K562 (cell line): ENCODE results near the gene CXCL5. TPM values are rescaled to one million over a fixed set of nuclear protein-coding genes. Genes with fewer than 3 reads are reported as not detected.

Source experiments
- ATAC-seq: fragments of 200-7000 bp; cut with Tn5 transposase; 3 replicates; pipeline ENCODE4 v1.9.1; 2020; ENCODE audit warnings: moderate library complexity
- BruUV-seq: library from RNA; stranded (reverse); fragments of 400-500 nt; replicated peaks from 2 replicates; lab custom pipeline; 2021; lab: Mats Ljungman, UMichigan
- CTCF ChIA-PET: fragments of 300-600 bp; formaldehyde crosslinking; extraction: SDS; loops from one replicate; lab custom pipeline; 2021; ENCODE audit warnings: low intra/inter-chr PET ratio; lab: Yijun Ruan, JAX
- POLR2A ChIA-PET: fragments of 300-600, 350-650 bp; sonication (Branson Sonifier 250); formaldehyde crosslinking; extraction: SDS; loops from one replicate; lab custom pipeline; 2021; ENCODE audit warnings: antibody characterized with exemption, inconsistent platforms; lab: Yijun Ruan, JAX
- DNase-seq, 4 experiments: peaks; one replicate each; pipeline versions ENCODE4 v3.0.0 to v3.0.0-alpha.2; 2011 to 2018; ENCODE audit warnings: low spot score in 3 of 4, mixed read lengths in 3 of 4; ENCODE audit errors: extremely low read depth in 1 of 4
- FAIRE-seq: peaks from 2 replicates; lab custom pipeline; 2011; peaks lifted over from hg19 to GRCh38; lab: Jason Lieb, UNC
- H2AFZ ChIP-seq: 2 replicates; pipeline ENCODE4 v1.6.0; 2011; ENCODE audit warnings: low read depth, low read length, control low read depth, inconsistent platforms
- H3K27ac ChIP-seq: fragments of 200-600 bp; 3 replicates; pipeline ENCODE4 v1.8.0; 2011; ENCODE audit warnings: low read depth, mild to moderate bottlenecking, control low read depth, inconsistent platforms, low read length, moderate library complexity, mixed read lengths; ENCODE audit errors: extremely low read depth
- H3K27me3 ChIP-seq, 2 experiments: fragments of 300-600 bp in 1 of 2; 2 replicates in 1 of 2; 3 replicates in 1 of 2; pipeline versions ENCODE4 v1.6.0 to v1.8.0; 2011; ENCODE audit warnings: inconsistent platforms in 2 of 2, low read length in 2 of 2, mild to moderate bottlenecking in 1 of 2, mixed read lengths in 1 of 2, moderate library complexity in 1 of 2; ENCODE audit not compliant: control insufficient read depth in 2 of 2, insufficient read depth in 2 of 2
- H3K36me3 ChIP-seq: fragments of 300-600 bp; 3 replicates; pipeline ENCODE4 v1.8.0; 2011; ENCODE audit warnings: mild to moderate bottlenecking, low read length, inconsistent platforms; ENCODE audit not compliant: control insufficient read depth, insufficient read depth
- H3K4me1 ChIP-seq, 2 experiments: fragments of 200-600 bp in 1 of 2; replicated peaks in 1 of 2; 2 replicates in 1 of 2; 3 replicates in 1 of 2; pipeline versions ENCODE4 v1.5.1 to v1.8.0; 2011; ENCODE audit warnings: inconsistent platforms in 2 of 2, low read length in 2 of 2, mild to moderate bottlenecking in 1 of 2, mixed read lengths in 1 of 2, moderate library complexity in 1 of 2; ENCODE audit not compliant: control insufficient read depth in 2 of 2, insufficient read depth in 2 of 2
- H3K4me2 ChIP-seq: 2 replicates; pipeline ENCODE4 v1.6.1; 2011; ENCODE audit warnings: low read length, control low read depth, inconsistent platforms, mixed read lengths; ENCODE audit not compliant: insufficient read depth
- H3K4me3 ChIP-seq: fragments of 200-600 bp; sonication (generic), shearing (Covaris generic); 2 replicates; pipeline ENCODE4 v1.5.1; 2016; ENCODE audit warnings: control low read depth, inconsistent platforms
- H3K79me2 ChIP-seq: fragments of 200-600 bp; 3 replicates; pipeline ENCODE4 v1.8.0; 2011; ENCODE audit warnings: low read length, inconsistent platforms; ENCODE audit not compliant: control insufficient read depth, insufficient read depth
- H3K9ac ChIP-seq, 2 experiments: 2 replicates each; pipeline versions ENCODE4 v1.6.0 to v1.6.1; 2011; ENCODE audit warnings: low read depth in 2 of 2, low read length in 2 of 2, control low read depth in 1 of 2, inconsistent platforms in 1 of 2, mild to moderate bottlenecking in 1 of 2, mixed read lengths in 1 of 2; ENCODE audit not compliant: insufficient read depth in 1 of 2
- H3K9me1 ChIP-seq: one replicate; pipeline ENCODE4 v1.6.0; 2011; ENCODE audit warnings: inconsistent platforms, mild to moderate bottlenecking, low read length, moderate library complexity; ENCODE audit not compliant: control insufficient read depth, insufficient read depth
- H3K9me3 ChIP-seq: replicated peaks from 2 replicates; pipeline ENCODE4 v1.5.1; 2011; ENCODE audit warnings: low read depth, low read length, inconsistent platforms; ENCODE audit not compliant: control insufficient read depth, insufficient read depth
- H4K20me1 ChIP-seq: replicated peaks from 2 replicates; pipeline ENCODE4 v1.6.1; 2011; ENCODE audit warnings: low read length, inconsistent platforms, mixed read lengths; ENCODE audit not compliant: control insufficient read depth, insufficient read depth
- BCL6 ChIP-seq: fragments of 250-450 bp; sonication (Bioruptor Pico); IDR thresholded peaks from 2 replicates; pipeline ENCODE4 v1.4.0; 2020
- BRF2 ChIP-seq: IDR thresholded peaks from 3 replicates; pipeline ENCODE4 v1.6.1; 2011; ENCODE audit warnings: borderline replicate concordance, mild to moderate bottlenecking; ENCODE audit not compliant: insufficient read length, insufficient read depth
- CBX3 ChIP-seq, 2 experiments: IDR thresholded peaks; 1 replicate in 1 of 2; 2 replicates in 1 of 2; pipeline ENCODE4 v1.6.1; 2012; ENCODE audit warnings: inconsistent platforms in 2 of 2, low read length in 2 of 2, borderline replicate concordance in 1 of 2, control low read depth in 1 of 2
- CHAMP1 ChIP-seq: fragments of 450-650 bp; IDR thresholded peaks from 2 replicates; pipeline ENCODE4 v1.6.1; 2016; ENCODE audit warnings: mild to moderate bottlenecking
- DPF2 ChIP-seq: fragments of 450-650 bp; IDR thresholded peaks from 2 replicates; pipeline ENCODE4 v1.6.1; 2016
- FOXM1 ChIP-seq, 2 experiments: fragments of 450-650 bp in 1 of 2; sonication (generic) in 1 of 2; formaldehyde crosslinking in 1 of 2; IDR thresholded peaks; 2 replicates each; pipeline versions ENCODE4 v1.6.1 to v1.9.0; 2017 to 2022; ENCODE audit warnings: low read depth in 2 of 2, mild to moderate bottlenecking in 2 of 2, missing genetic modification reagents in 1 of 2, moderate library complexity in 1 of 2
- ILK ChIP-seq: fragments of 450-650 bp; IDR thresholded peaks from 2 replicates; pipeline ENCODE4 v1.6.1; 2016; ENCODE audit warnings: missing genetic modification characterization, low read depth, mild to moderate bottlenecking, missing compliant biosample characterization, moderate library complexity, borderline replicate concordance
- MAFF ChIP-seq: IDR thresholded peaks from 2 replicates; pipeline ENCODE4 v1.6.1; 2012; ENCODE audit warnings: low read length, improper control_type of control experiment
- MAFG ChIP-seq: fragments of 450-650 bp; conservative IDR thresholded peaks from 2 replicates; pipeline ENCODE4 v1.6.1; 2016; ENCODE audit warnings: missing genetic modification characterization, missing compliant biosample characterization
- NFE2 ChIP-seq: IDR thresholded peaks from 2 replicates; pipeline ENCODE4 v1.6.1; 2014; ENCODE audit warnings: antibody characterized with exemption, low read depth
- POLR2AphosphoS5 ChIP-seq: IDR thresholded peaks from 2 replicates; pipeline ENCODE4 v1.6.1; 2011; ENCODE audit warnings: mild to moderate bottlenecking, low read depth, low read length, moderate library complexity; ENCODE audit not compliant: control insufficient read depth, insufficient read depth
- SMAD4 ChIP-seq: fragments of 250-450 bp; sonication (Bioruptor Pico); conservative IDR thresholded peaks from 2 replicates; pipeline ENCODE4 v1.8.0; 2021; ENCODE audit warnings: inconsistent platforms, mild to moderate bottlenecking, moderate library complexity
- SMARCA4 ChIP-seq: fragments of 450-650 bp; IDR thresholded peaks from 2 replicates; pipeline ENCODE4 v1.6.1; 2016
- TCF3 ChIP-seq: sonication (generic); formaldehyde crosslinking; IDR thresholded peaks from 2 replicates; pipeline ENCODE4 v1.4.0; 2020; ENCODE audit warnings: mild to moderate bottlenecking, missing genetic modification reagents
- THRAP3 ChIP-seq: fragments of 450-650 bp; IDR thresholded peaks from 2 replicates; pipeline ENCODE4 v1.6.1; 2016; ENCODE audit warnings: mild to moderate bottlenecking, inconsistent platforms, borderline replicate concordance
- TRIM24 ChIP-seq, 2 experiments: fragments of 450-650 bp; IDR thresholded peaks; 2 replicates each; pipeline ENCODE4 v1.6.1; 2016
- ZNF316 ChIP-seq: fragments of 450-650 bp; IDR thresholded peaks from 2 replicates; pipeline ENCODE4 v1.6.1; 2016
- in situ Hi-C: fragments of 300-500 bp; cut with MboI; formaldehyde crosslinking; loops from 4 replicates; pipeline ENCODE4 v1.15.0; 2018; ENCODE audit warnings: inconsistent platforms, mixed read lengths
- intact Hi-C: fragments of 100-400 bp; cut with micrococcal nuclease; formaldehyde crosslinking; loops from 2 replicates; pipeline ENCODE4 v1.14.2; 2022
- polyA plus RNA-seq, 8 experiments: library from polyadenylated mRNA; depleted of rRNA in 4 of 8; stranded (reverse) in 5 of 8; unstranded in 3 of 8; fragments of >200 nt; fragmentation: Nextera tagmentation in 2 of 8; fragmentation: Illumina TruSeq in 1 of 8; extraction: Ambion mirVana in 2 of 8; extraction: Trizol in 1 of 8; gene quantifications; 2 replicates each; pipeline versions ENCODE4 v1.2.1 to v1.2.3, GENCODE V29; 2011 to 2014; ENCODE audit warnings: inconsistent platforms in 1 of 8, missing spikeins in 1 of 8
- total RNA-seq, 7 experiments: library from RNA; depleted of rRNA in 6 of 7; stranded (reverse); fragments of >200 nt in 6 of 7; fragmentation: Illumina TruSeq in 2 of 7; extraction: Trizol in 2 of 7; gene quantifications; 2 replicates each; pipeline versions ENCODE4 v1.2.1 to v1.2.3, GENCODE V29; 2011 to 2021; ENCODE audit warnings: low replicate concordance in 1 of 7

CXCL5 gene
- total and polyA plus RNA-seq, 9 of the 15 experiments (the other 6 are each of a cell fraction or from before 2014, with no cell fraction given), result not detected

GRCh38 chr4:73978886-73979285, 19.6 kb downstream of the CXCL5 start:
- peak in 1 of 4 experiments; percentile 20 for DNase-seq
- BruUV-seq, result no TSS peak
- Histone ChIP-seq H3K27me3 (no peaks in the 10 kb centered on the region), H3K9ac (no peak overlapping the region), H3K4me1 (peaks cover 5 to 8% of the 10 kb centered on the region in 2 experiments; a peak in 3 of 5 replicates), H3K4me2 (0 out of 2 replicates have a peak overlapping the region, but pooled peaks have one; percentile 13), H3K27ac (peak overlapping the region; percentile 38; the same call in 2 of the 3 replicates), H3K9me3 (no peaks in the 10 kb centered on the region; the same call in none of the 2 replicates), H4K20me1 (no peaks in the 10 kb centered on the region), H3K4me3 (no peak overlapping the region), H3K36me3 (no peaks in the 10 kb centered on the region), H2AFZ (peak overlapping the region; percentile 51; the same call in 1 of the 2 replicates), H3K9me1 (no peaks in the 10 kb centered on the region), H3K79me2 (no peaks in the 10 kb centered on the region)
- intact Hi-C loops, result no loop called here
- ChIA-PET CTCF (no interaction called here), POLR2A (interaction anchor here (1.1 kb wide), 1 partner anchor 77 kb away, joined by 3 read pairs; no protein-coding TSS in a partner anchor)
- in situ Hi-C loops, result no loop called here
- FAIRE-seq, result no peak
- ATAC-seq, result peak; percentile 44; the same call in 1 of the 3 replicates
- TF ChIP-seq SMAD4 (CRISPR knock-in tag), result no peak
- peak; percentile 61 for TF ChIP-seq MAFF
- TF ChIP-seq CBX3 (IDR thresholded peaks at IDR 0.05; ENCODE audit: borderline replicate concordance in 1 of 2, low read length in 2 of 2), result no peak
- TF ChIP-seq THRAP3, result no peak
- TF ChIP-seq ILK (tag), result no peak
- 0 out of 2 replicates have a peak, but pooled peaks have one; percentile 29 for TF ChIP-seq FOXM1 (IDR thresholded peaks at IDR 0.05; ENCODE audit: low read depth)
- TF ChIP-seq FOXM1 (CRISPR knock-in tag; IDR thresholded peaks at IDR 0.05; ENCODE audit: low read depth), result no peak
- peak; percentile 80 for TF ChIP-seq MAFG (tag)
- peak; percentile 54; the same call in 1 of the 2 replicates for TF ChIP-seq SMARCA4
- TF ChIP-seq BCL6 (CRISPR knock-in tag), result no peak
- TF ChIP-seq CHAMP1, result peak; percentile 25; the same call in 1 of the 2 replicates
- peak; percentile 90 for TF ChIP-seq ZNF316
- TF ChIP-seq TRIM24 (IDR thresholded peaks at IDR 0.05), result no peak
- TF ChIP-seq TCF3 (CRISPR knock-in tag), result no peak
- peak; percentile 88 for TF ChIP-seq NFE2
- TF ChIP-seq DPF2, result 0 out of 2 replicates have a peak, but pooled peaks have one; percentile 21
- no peak for TF ChIP-seq BRF2
- no peak for TF ChIP-seq POLR2AphosphoS5
